IPS DF 19.7 (cell line): ENCODE measurements around the gene KLF12.

Experiments used
- DNase-seq: peaks from one replicate; pipeline ENCODE4 v3.0.0-alpha.2; 2013; ENCODE audit warnings: low read depth, low spot score

Gene KLF12

DNA sequence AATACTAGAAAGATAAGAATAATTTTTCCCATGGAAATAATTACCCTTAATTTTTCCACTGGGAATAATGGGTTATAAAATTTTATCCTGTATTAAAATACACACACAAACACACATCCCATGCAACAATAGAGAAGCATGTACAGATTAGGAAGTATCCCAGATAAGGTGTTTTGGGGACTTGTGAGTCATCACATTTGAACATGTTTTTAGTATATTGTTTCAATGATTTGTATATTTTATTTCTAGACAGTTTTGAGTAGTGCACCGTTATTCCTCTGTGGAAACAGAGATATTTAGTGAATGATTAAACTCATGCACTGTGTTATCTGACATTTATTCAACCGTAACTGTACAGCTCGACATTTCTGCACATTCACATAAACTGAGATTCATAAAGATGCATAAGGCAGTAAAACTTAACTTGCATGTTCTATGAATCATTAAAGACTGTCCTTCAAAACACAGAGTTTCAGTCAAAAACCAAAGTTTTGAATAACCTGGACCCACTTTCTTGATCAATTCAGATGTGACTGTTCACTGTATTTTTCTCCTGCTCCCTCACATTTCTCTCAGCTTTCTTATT is 30.1 kb downstream of the KLF12 start:
- no peak for DNase-seq

DNA sequence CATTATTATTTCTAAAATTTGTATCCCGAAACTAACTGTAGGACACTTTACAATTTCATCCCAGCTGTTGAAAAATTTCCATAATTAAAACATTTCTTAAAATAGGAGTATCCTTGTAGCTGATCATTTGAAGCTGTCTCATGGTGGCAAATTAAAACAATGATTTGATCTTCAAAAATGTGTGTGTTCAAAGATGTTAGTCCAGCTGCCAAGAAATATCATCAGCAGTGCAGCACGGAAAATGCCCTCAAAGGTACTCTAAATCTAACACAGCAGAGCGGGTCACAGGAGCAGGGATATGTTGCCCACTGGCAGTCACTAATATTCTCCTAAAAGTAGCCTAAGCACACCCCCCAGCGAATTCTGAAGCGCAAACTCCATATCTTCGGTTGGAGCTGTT is 31.0 kb downstream of the KLF12 start:
- DNase-seq = no peak

GRCh38 chr13:74102691-74103090 is 31.5 kb downstream of the KLF12 start:
- DNase-seq = no peak

DNA sequence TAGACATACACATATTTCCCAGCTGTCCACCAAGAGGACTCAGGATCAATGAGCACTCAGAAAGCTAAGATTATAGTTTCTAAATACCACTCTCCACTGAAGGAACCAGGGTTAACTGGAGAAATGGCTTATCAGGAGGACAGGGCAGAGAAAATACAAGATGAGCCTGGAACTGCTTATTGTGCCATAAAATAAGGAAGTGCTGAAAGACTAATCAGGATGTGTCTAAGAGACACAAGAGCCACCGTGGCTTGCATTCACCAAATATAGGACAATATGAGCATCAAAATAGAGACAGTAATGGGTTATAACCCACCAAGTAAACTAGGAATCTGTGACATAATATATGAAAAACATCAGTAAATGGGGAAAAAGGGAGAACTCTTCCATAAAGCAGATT is 32.8 kb downstream of the KLF12 start:
- no peak for DNase-seq

- no peak for DNase-seq
Observed at GRCh38 chr13:74098077-74098476, 36.1 kb downstream of the KLF12 start.

DNA sequence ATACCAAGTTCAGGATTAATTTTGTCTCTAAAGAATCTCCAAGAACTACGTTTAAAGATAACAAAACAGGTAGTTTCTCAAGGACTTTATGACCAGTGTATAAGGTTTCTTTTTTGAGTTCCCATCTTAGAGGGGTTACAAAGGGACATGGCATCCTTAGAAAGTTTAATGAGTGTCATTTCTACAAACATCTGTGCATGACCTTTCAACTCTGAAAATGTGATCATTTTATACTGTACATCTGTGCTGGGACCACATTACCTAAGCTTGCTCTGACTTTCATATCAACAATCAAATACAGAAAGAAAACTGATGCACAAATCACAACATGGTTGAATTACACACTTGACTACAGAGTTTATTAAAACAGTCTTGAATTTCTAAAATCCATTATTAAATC is 37.1 kb downstream of the KLF12 start:
- no peak for DNase-seq

GRCh38 chr13:74093691-74094090 is 40.5 kb downstream of the KLF12 start:
- no peak for DNase-seq

DNA sequence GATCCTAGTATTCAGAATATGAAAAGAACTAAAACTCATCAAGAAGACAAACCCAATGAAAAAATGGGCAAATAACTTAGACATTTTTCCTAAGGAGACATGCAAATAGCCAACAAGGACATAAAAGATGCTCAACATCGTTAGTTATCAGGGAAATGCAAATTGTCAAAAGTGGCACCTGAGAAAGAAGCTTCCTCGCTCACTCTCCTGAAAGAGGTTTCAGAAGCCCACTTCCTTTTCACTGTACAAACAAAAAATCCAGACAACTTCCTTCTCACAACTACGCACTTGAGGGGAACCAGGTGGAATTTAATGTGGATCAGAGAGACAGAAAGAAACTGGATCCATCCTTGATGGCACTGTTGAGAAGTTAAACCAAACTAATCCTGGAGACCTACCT is 41.5 kb downstream of the KLF12 start:
- no peak for DNase-seq

DNA sequence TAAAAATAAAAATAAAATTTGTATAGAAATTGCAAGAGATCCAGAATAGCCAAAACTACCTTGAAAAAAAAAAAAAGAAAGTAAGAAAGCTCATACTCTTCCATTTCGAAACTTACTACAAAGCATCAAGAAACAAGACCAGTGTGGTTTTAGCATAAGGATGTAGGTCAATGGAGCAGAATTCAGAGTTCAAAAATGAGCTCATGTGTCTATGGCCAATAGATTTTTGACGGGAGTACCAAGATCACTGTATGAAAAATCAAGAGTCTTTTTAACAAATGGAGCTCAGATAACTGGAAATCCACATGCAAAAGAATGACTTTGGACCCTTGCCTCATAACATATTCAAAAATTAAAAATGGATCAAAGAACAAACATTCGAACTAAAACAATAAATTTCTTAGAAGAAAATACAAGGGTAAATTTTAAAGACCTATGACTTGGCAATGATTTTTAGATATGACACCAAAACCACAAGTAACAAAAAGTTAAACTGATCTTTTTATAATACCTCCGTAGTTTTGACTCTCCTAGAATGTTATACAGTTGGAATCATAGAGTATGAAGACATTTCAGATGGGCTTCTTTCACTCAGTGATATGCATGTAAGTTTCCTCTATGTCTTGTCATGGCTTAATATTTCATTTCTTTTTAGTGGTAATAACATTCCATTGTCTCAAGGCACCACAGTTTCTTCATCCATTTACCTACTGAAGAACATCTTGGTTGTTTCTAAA is 43.2 kb downstream of the KLF12 start:
- no peak for DNase-seq

DNA sequence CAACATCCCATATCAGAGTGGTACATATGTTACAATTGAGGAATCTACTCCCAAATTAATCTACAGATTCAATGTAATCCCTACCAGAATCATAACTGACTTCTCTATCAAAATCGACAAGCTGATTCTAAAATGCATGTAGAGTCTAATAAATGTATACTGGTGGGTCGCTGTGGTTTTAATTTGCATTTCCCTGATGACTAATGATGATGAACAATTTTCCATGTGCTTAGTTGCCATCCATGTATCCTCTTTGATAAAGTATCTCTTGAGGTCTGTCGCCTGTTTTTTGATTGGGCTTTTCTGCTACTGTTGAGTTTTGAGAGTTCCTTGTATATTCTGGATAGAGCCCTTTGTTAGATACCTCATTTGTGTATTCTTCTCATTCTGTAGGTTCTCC is 43.8 kb downstream of the KLF12 start:
- no peak for DNase-seq

- no peak for DNase-seq
Observed at GRCh38 chr13:74087357-74087756, 46.8 kb downstream of the KLF12 start.
